Loucy (cell line): ENCODE data around the gene MVD.

Source experiments
- EZH2phosphoT487 ChIP-seq: fragments of 200-600 bp; IDR thresholded peaks from 2 replicates; pipeline ENCODE4 v1.6.1; 2018; ENCODE audit warnings: antibody characterized with exemption, mild to moderate bottlenecking, moderate library complexity, borderline replicate concordance
- TF ChIP-seq, protein P1 (sequence below): fragments of 200-600 bp; sonication (generic); conservative IDR thresholded peaks from 2 replicates; pipeline ENCODE4 v1.5.1; 2014; ENCODE audit warnings: mild to moderate bottlenecking, antibody characterized with exemption, low read length

- no peak for TF ChIP-seq EZH2phosphoT487
- TF ChIP-seq, protein P1, sequence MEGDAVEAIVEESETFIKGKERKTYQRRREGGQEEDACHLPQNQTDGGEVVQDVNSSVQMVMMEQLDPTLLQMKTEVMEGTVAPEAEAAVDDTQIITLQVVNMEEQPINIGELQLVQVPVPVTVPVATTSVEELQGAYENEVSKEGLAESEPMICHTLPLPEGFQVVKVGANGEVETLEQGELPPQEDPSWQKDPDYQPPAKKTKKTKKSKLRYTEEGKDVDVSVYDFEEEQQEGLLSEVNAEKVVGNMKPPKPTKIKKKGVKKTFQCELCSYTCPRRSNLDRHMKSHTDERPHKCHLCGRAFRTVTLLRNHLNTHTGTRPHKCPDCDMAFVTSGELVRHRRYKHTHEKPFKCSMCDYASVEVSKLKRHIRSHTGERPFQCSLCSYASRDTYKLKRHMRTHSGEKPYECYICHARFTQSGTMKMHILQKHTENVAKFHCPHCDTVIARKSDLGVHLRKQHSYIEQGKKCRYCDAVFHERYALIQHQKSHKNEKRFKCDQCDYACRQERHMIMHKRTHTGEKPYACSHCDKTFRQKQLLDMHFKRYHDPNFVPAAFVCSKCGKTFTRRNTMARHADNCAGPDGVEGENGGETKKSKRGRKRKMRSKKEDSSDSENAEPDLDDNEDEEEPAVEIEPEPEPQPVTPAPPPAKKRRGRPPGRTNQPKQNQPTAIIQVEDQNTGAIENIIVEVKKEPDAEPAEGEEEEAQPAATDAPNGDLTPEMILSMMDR, result no peak
Measured at GRCh38 chr16:88705076-88705684, 42.3 kb upstream of the MVD start.
